Measurements from ENCODE around the gene GRIN3B. TPM values are rescaled to one million over a fixed set of nuclear protein-coding genes. Genes with fewer than 3 reads are reported as not detected.

The GRIN3B gene
- total and polyA plus RNA-seq, 9 of the 15 experiments (the other 6 are each of a cell fraction or from before 2014, with no cell fraction given) = 0.06 to 0.95 (median 0.19) TPM; not detected in 6

DNA sequence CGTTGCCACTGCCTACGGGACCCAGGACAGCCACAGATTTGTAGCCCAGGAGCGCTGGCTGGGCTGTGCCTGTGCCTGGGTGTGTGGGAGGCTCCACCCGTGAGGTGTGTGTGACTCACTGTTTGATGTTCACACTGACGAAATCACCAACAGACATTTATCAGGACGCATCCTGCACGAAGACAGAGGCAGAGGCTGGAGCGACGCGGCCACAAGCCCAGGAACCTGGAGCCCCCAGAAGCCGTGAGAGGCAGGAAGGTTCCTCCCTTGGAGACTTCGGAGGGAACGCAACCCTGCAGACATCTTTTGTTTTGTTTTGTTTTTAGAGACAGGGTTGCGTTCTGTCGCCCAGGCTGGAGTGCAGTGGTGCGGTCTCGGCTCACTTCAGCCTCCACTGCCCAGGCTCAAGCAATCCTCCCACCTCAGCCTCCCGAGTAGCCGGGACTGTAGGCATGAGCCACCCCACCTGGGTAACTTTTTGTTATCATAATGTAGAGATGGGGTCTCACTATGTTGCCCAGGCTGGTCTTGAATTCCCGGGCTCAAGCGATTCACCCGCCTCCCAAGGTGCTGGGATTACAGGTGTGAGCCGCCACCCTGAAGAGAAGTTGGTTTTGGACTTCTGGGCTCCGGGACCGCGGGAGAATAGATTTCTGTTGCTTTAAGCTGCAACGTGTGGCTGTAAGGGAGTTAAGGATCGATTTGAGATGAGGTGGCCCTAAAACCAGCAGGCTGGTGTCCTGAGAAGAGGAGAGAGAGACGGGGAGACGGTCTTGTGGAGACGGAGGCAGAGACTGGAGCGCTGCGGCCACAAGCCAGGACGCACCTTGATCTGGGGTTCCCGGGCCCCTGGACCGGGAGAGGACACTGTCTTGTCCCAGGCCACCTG is 41.0 kb upstream of the GRIN3B start (continued):
- TF ChIP-seq ZNF668 (CRISPR knock-in tag; IDR thresholded peaks at IDR 0.05) = no peak
- no peak for TF ChIP-seq PRMT5 (CRISPR knock-in tag; IDR thresholded peaks at IDR 0.05)
- no peak; the same call in 1 of the 2 replicates for TF ChIP-seq MBD2 (IDR thresholded peaks at IDR 0.05; ENCODE audit: borderline replicate concordance, low read depth)
- no peak for TF ChIP-seq ZNF282 (CRISPR knock-in tag; IDR thresholded peaks at IDR 0.05)
- no peak for TF ChIP-seq HOXB6 (CRISPR knock-in tag; IDR thresholded peaks at IDR 0.05; ENCODE audit: borderline replicate concordance)

GRCh38 chr19:960020-960419 is 40.2 kb upstream of the GRIN3B start:
- peaks cover 61% of the 10 kb centered on the region; the same call in 2 of the 3 replicates for H3K36me3 ChIP-seq (ENCODE audit: control insufficient read depth, insufficient read depth, low read length)
- H3K79me2 ChIP-seq (ENCODE audit: control insufficient read depth, insufficient read depth, low read length) = peaks cover 66% of the 10 kb centered on the region
- in situ Hi-C loops (cut with MboI) = no loop called here
- no peaks in the 10 kb centered on the region for H4K20me1 ChIP-seq (replicated peaks; ENCODE audit: control insufficient read depth, insufficient read depth, low read length)
- intact Hi-C loops (cut with micrococcal nuclease) = no loop called here
- no TSS peak for BruUV-seq (replicated peaks)
- DNase-seq (ENCODE audit: extremely low read depth in 1 of 4, low spot score in 3 of 4) (no peak), FAIRE-seq (no peak), ATAC-seq (no peak)
- peak overlapping the region; percentile 4; the same call in 1 of the 3 replicates for H3K27ac ChIP-seq (ENCODE audit: extremely low read depth, low read depth, low read length)
- H3K4me3 ChIP-seq = no peak overlapping the region
- peaks cover 3% of the 10 kb centered on the region for H3K9me3 ChIP-seq (replicated peaks; ENCODE audit: control insufficient read depth, insufficient read depth, low read depth, low read length)
- H3K4me2 ChIP-seq (ENCODE audit: insufficient read depth, low read length) = peak overlapping the region; percentile 34; the same call in 1 of the 2 replicates
- H2AFZ ChIP-seq (ENCODE audit: low read depth, low read length) = no peak overlapping the region
- POLR2A ChIA-PET = interaction anchor here (0.6 to 1.1 kb wide), 2 partner anchors 17 to 24 kb away, joined by 3 read pairs; partner anchors contain the start of gene WDR18
- no peaks in the 10 kb centered on the region for H3K27me3 ChIP-seq (ENCODE audit: control insufficient read depth in 2 of 2, insufficient read depth in 2 of 2, low read length in 2 of 2)
- H3K9ac ChIP-seq (ENCODE audit: insufficient read depth in 1 of 2, low read depth in 2 of 2, low read length in 2 of 2) = peak overlapping the region in 1 of 2 experiments; percentile 87; a peak in 2 of 4 replicates
- CTCF ChIA-PET (ENCODE audit: low intra/inter-chr PET ratio) = no interaction called here
- WGBS (ENCODE audit: insufficient coverage, low coverage, missing lambda C conversion rate) = 69% methylated on average over 11 of the region's 12 CpGs
- peaks cover 55 to 94% of the 10 kb centered on the region in 2 experiments for H3K4me1 ChIP-seq (replicated peaks in 1 of 2; ENCODE audit: control insufficient read depth in 2 of 2, insufficient read depth in 2 of 2, low read length in 2 of 2)
- H3K9me1 ChIP-seq (ENCODE audit: control insufficient read depth, insufficient read depth, low read length) = no peaks in the 10 kb centered on the region
- no peak for TF ChIP-seq MTF1 (CRISPR knock-in tag; IDR thresholded peaks at IDR 0.05; ENCODE audit: borderline replicate concordance)
- no peak for TF ChIP-seq NFE2 (IDR thresholded peaks at IDR 0.05; ENCODE audit: low read depth)
- no peak for TF ChIP-seq CXXC5 (CRISPR knock-in tag; IDR thresholded peaks at IDR 0.05)
- 0 out of 4 replicates have a peak, but pooled peaks of 1 of the 2 experiments have one; percentile 6 for TF ChIP-seq RCOR1 (IDR thresholded peaks at IDR 0.05; ENCODE audit: borderline replicate concordance in 1 of 2, low read depth in 2 of 2, low read length in 2 of 2)
- TF ChIP-seq ZNF778 (CRISPR knock-in tag; IDR thresholded peaks at IDR 0.05) = no peak
- no peak for TF ChIP-seq SMAD4 (CRISPR knock-in tag; conservative IDR thresholded peaks at IDR 0.05)
- TF ChIP-seq MAFF (IDR thresholded peaks at IDR 0.05; ENCODE audit: low read length) = no peak
- no peak for TF ChIP-seq CGGBP1 (CRISPR knock-in tag; IDR thresholded peaks at IDR 0.05)
- no peak for TF ChIP-seq BMI1 (IDR thresholded peaks at IDR 0.05; ENCODE audit: low read length)
- TF ChIP-seq ZBTB7A (IDR thresholded peaks at IDR 0.05; ENCODE audit: borderline replicate concordance, control insufficient read depth, low read depth, low read length) = peak; percentile 2; the same call in 1 of the 2 replicates
- no peak for TF ChIP-seq RFX1 (IDR thresholded peaks at IDR 0.05)
- TF ChIP-seq RBBP5 (IDR thresholded peaks at IDR 0.05; ENCODE audit: borderline replicate concordance, insufficient read depth, low read length, poor library complexity, severe bottlenecking) = no peak
- TF ChIP-seq TEAD2 (tag; IDR thresholded peaks at IDR 0.05) = peak; percentile 72
- TF ChIP-seq TEAD4 (IDR thresholded peaks at IDR 0.05; ENCODE audit: low read length) = peak; percentile 77
- no peak for TF ChIP-seq TEAD4 (CRISPR knock-in tag; IDR thresholded peaks at IDR 0.05; ENCODE audit: borderline replicate concordance)
- TF ChIP-seq ZNF79 (CRISPR knock-in tag; IDR thresholded peaks at IDR 0.05; ENCODE audit: low read depth) = no peak

Measured in K562 (cell line).